Neural cell (in vitro differentiated cells): ENCODE results near the gene SUGCT.

Source experiments
- EP300 ChIP-seq: fragments of 450-650 bp; conservative IDR thresholded peaks from 2 replicates; pipeline ENCODE4 v1.6.1; 2014; ENCODE audit warnings: antibody characterized with exemption, mild to moderate bottlenecking, moderate library complexity; ENCODE audit not compliant: poor library complexity, severe bottlenecking
- EZH2 ChIP-seq: fragments of 200-600, 300-800 bp; shearing (Covaris generic), sonication (generic); IDR thresholded peaks from 2 replicates; pipeline ENCODE4 v1.6.1; 2014; ENCODE audit warnings: antibody characterized with exemption, low read length, borderline replicate concordance, mild to moderate bottlenecking; ENCODE audit not compliant: insufficient read depth, poor library complexity, severe bottlenecking
- MXI1 ChIP-seq: fragments of 450-650 bp; conservative IDR thresholded peaks from 2 replicates; pipeline ENCODE4 v1.6.1; 2014; ENCODE audit warnings: antibody characterized with exemption, mild to moderate bottlenecking; ENCODE audit not compliant: poor library complexity, severe bottlenecking
- POLR2AphosphoS5 ChIP-seq: IDR thresholded peaks from 2 replicates; pipeline ENCODE4 v1.6.1; 2012
- REST ChIP-seq: IDR thresholded peaks from 2 replicates; pipeline ENCODE4 v1.6.1; 2012; ENCODE audit warnings: borderline replicate concordance
- TAF1 ChIP-seq: IDR thresholded peaks from 2 replicates; pipeline ENCODE4 v1.6.1; 2012; ENCODE audit warnings: low read depth
- TF ChIP-seq, protein P1 (sequence below): fragments of 450-650 bp; IDR thresholded peaks from 2 replicates; pipeline ENCODE4 v1.5.1; 2014; ENCODE audit warnings: antibody characterized with exemption, mild to moderate bottlenecking, moderate library complexity; ENCODE audit not compliant: poor library complexity, severe bottlenecking

DNA sequence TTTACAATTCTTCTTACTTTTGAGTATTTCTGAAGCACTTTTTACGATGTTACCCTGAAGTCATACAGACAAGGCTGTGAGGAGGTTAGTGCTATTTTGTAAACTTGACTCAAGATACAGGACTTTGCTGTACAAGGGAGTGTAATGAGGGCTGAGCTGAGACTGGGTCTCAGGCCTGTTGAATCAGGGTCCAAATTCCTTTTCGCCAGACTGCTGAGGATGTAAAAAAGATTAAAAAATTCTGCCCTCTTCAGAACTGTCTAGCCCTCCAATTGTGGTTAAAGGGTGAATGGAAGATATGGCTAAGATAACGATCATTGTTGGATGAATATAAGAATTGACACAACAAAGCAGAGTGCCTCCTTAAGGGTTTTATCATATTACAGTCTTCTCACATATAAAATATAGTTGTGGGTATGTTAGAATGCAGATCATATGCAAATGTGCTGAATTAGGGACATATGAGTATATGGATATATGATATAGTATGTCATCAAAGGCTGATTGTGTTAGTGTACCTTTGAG, 165.4 kb downstream of the SUGCT start:
- TF ChIP-seq, protein P1, sequence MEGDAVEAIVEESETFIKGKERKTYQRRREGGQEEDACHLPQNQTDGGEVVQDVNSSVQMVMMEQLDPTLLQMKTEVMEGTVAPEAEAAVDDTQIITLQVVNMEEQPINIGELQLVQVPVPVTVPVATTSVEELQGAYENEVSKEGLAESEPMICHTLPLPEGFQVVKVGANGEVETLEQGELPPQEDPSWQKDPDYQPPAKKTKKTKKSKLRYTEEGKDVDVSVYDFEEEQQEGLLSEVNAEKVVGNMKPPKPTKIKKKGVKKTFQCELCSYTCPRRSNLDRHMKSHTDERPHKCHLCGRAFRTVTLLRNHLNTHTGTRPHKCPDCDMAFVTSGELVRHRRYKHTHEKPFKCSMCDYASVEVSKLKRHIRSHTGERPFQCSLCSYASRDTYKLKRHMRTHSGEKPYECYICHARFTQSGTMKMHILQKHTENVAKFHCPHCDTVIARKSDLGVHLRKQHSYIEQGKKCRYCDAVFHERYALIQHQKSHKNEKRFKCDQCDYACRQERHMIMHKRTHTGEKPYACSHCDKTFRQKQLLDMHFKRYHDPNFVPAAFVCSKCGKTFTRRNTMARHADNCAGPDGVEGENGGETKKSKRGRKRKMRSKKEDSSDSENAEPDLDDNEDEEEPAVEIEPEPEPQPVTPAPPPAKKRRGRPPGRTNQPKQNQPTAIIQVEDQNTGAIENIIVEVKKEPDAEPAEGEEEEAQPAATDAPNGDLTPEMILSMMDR, result no peak
- TF ChIP-seq TAF1 (no peak), POLR2AphosphoS5 (no peak), MXI1 (no peak), EZH2 (no peak), EP300 (no peak), REST (no peak)
